Keratinocyte (primary cell): ENCODE data around the gene DCP1B.

Source experiments
- EZH2 ChIP-seq: IDR thresholded peaks from one replicate; pipeline ENCODE4 v1.6.1; 2012; ENCODE audit warnings: inconsistent platforms, mild to moderate bottlenecking, low read length, moderate library complexity
- TF ChIP-seq, protein P1 (sequence below), 3 experiments: IDR thresholded peaks in 1 of 3; conservative IDR thresholded peaks in 1 of 3; optimal IDR thresholded peaks in 1 of 3; 2 replicates in 2 of 3; 3 replicates in 1 of 3; pipeline versions ENCODE3 to v1.5.1; 2011; ENCODE audit warnings: low read length in 3 of 3, mild to moderate bottlenecking in 3 of 3, moderate library complexity in 2 of 3, control low read depth in 1 of 3, inconsistent platforms in 1 of 3; ENCODE audit not compliant: insufficient read depth in 2 of 3; ENCODE audit errors: extremely low read depth in 1 of 3

DNA sequence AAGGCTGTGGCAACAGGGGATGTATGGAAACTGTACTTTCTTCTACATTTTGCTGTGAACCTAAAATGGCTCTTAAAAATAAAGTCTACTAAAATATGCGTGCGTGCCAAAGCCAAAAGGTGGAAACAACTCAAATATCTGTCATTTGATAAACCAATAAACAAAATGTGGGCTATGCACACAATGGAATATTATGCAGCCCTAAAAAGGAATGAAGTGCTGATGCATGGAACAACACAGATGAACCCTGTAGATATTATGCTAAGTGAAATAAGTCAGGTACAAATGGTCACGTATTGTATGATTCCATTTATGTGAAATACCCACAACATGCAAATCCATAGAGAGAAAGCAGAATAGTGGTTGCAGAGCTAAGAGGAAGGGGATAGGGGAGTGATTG, 93.8 kb downstream of the DCP1B start:
- TF ChIP-seq, protein P1, sequence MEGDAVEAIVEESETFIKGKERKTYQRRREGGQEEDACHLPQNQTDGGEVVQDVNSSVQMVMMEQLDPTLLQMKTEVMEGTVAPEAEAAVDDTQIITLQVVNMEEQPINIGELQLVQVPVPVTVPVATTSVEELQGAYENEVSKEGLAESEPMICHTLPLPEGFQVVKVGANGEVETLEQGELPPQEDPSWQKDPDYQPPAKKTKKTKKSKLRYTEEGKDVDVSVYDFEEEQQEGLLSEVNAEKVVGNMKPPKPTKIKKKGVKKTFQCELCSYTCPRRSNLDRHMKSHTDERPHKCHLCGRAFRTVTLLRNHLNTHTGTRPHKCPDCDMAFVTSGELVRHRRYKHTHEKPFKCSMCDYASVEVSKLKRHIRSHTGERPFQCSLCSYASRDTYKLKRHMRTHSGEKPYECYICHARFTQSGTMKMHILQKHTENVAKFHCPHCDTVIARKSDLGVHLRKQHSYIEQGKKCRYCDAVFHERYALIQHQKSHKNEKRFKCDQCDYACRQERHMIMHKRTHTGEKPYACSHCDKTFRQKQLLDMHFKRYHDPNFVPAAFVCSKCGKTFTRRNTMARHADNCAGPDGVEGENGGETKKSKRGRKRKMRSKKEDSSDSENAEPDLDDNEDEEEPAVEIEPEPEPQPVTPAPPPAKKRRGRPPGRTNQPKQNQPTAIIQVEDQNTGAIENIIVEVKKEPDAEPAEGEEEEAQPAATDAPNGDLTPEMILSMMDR (optimal IDR thresholded peaks at IDR 0.05 in 1 of 3, IDR thresholded peaks at IDR 0.05 in 1 of 3, conservative IDR thresholded peaks at IDR 0.05 in 1 of 3; ENCODE audit: extremely low read depth in 1 of 3, insufficient read depth in 2 of 3, low read length in 3 of 3), result no peak
- no peak for TF ChIP-seq EZH2
